Muscle of back (tissue), 11 donors: Measurements from ENCODE around the gene TSPO. TPM values are rescaled to one million over a fixed set of nuclear protein-coding genes. Genes with fewer than 3 reads are reported as not detected.
"Not testable (repeated sequence)": the region's sequence is repeated elsewhere in the genome, so short reads cannot be mapped to it uniquely, and the experiment has no call there.

Experiments used
- DNase-seq, 3 donors: peaks; one replicate each; pipeline versions ENCODE4 v3.0.0 to v3.0.0-alpha.2; 2013
- polyA plus RNA-seq, 10 donors: library from polyadenylated mRNA; unstranded; fragments of 120-200 nt; gene quantifications; one replicate each; pipeline ENCODE4 v1.2.1, GENCODE V29; 2013; ENCODE audit not compliant: insufficient read length in 10 of 10

Gene TSPO
- polyA plus RNA-seq, 10 donors: 38.7 to 80.9 (median 53.9) TPM

DNA sequence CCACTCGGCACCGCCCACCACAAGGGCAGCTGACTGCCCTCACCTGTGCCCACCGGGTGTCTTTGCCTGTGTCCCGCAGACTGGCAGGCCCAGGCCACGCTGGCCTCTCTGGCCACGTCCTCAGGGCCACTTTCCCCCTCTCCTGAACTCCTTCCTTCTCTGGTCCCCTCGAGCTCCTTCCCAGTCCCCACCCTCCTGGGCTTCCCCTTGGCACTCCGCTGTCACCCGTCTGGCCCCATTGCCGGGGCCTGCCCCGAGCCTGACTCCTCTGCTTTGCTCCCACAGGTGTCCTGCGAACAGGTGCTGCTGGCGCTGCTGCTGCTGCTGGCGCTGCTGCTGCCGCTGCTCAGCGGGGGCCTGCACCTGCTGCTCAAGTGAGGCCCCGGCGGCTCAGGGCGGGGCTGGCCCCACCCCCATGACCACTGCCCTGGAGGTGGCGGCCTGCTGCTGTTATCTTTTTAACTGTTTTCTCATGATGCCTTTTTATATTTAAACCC, 22.4 kb upstream of the TSPO start:
- no peak for DNase-seq

DNA sequence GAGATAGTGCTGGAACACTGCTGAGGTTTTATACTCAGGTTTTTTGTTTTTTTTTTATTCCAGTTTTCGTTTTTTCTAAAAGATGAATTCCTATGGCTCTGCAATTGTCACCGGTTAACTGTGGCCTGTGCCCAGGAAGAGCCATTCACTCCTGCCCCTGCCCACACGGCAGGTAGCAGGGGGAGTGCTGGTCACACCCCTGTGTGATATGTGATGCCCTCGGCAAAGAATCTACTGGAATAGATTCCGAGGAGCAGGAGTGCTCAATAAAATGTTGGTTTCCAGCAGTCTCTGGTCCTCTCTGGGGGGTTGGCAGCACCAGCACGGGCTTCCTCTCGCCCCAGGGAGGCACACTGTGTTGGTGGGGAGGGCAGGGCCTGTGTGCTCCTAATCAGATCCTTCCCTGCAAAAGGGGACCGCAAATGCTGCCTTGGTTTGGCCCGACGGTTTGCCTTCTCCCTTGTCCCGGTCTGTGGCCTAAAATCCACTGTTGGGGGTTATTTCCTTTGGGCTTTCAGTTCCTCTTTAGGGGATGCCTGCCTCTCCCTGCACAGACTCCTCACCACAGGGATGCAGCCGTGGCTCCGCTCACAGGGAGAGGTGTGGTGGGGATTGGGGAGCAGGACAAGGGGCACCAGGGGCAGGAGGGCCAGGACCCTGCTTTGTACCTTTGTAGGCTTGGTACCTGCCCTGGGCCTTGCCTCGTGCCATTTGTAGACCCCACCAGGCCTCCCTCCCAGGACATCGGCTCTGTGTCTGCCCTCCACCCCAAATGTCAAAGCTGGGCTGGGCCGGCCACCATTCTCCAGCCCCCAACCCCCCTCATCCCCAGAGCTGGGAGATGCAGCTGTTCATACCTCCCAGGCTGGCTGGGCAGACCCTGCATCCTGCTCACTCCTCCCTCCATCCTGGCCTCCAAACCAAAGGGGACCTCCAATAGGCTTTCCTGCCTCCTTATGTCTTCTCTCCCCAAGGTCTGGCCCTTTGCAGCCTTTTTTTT, 21.6 kb upstream of the TSPO start:
- DNase-seq: no peak

DNA sequence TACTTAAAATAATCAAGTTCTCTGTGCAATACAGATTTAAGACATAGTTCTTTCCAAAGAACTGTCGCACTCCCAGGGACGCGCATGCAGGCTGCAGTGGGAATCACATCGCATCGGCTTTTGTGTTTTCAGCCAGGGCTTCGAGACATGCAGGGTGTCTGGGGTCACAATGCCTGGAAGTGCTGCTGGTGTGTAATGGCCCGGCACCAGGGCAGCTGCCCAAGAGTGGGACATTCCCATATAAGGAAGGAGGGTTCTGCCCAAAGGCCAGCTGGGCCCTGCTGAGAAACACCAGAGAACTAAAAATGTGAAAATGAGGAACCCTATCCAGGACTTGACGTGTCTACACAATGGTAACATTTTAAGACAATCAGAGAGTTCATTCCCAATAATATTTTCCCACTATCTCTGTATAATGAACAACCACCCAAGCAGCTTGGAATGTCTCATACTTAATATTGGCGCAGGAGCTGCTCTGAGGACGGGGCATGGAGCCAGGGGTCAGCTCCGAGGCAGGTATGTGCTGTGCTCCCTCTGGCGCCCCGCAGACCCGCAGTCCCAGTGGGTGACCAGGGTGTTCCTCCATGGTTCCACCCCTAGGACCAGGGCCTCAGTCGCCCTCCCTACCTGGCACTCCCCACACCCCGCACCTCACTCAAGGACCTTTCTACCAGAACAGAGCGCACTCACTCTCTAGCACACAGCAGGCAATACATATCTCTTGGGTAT, 19.4 kb upstream of the TSPO start:
- no peak for DNase-seq

DNA sequence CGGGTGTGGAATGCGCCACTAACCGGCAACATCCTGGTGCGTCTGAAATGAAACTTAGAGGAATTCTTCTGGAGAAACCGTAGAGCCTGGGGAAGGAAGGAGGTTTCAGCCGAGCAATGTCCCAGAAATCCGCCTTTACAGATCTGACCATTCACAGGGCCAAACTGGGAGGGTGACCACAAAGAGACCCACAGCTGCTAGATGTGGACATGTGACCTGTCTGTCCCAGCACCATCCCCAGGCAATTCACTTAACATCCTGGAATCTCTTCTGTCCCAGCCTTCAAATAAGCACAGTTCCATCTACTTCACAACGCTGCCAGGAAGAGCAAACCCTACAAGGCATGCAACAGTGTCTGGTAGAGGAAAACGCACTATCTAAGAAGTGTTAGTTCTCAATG, 18.0 kb upstream of the TSPO start:
- no peak for DNase-seq

GRCh38 chr22:43134553-43134952, 16.8 kb upstream of the TSPO start:
- no peak for DNase-seq

GRCh38 chr22:43135565-43135964, 15.8 kb upstream of the TSPO start:
- DNase-seq: no peak

DNA sequence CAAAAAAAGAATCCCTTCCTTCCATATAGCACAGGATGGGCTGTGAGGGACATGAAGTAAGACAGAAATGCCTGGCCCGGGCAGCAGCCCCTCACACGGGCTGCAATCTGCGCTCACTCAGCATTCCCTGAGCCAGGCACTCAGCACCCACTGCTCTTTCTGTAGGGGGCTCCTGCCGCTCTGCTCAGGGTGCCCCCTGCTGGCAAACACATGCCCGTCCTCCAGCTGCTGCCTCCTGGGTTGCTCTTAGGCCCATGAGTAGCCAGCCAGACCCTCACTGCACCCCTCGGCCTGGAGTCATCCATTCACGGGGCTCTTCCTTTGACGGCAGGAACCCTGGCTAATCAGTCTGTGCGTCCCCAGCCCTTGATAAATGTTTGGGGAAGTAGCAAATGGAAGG, 15.1 kb upstream of the TSPO start:
- peak in 1 of 3 donors; percentile 45 for DNase-seq

DNA sequence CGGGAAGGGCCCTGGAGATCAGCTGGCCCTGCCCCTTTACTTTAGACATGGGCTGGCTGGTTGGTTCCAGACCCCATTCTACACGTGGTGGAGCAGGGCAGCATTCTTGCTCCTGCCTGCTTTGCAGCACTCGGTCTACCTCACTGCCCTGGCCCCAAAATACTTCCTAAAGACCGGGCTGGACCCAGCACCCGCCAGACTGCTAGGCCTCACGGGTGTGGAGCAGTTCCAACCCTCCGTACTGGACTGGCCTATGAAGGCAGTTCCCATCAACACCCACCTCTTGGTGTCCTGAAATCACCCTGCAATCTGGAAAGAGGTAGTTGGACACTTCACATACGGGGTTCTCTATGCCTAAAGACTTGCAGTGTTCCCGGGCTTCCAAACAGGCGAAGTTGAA, 14.6 kb upstream of the TSPO start:
- no peak for DNase-seq

GRCh38 chr22:43142880-43143562, 8.3 kb upstream of the TSPO start, which contains the start of gene MCAT:
TSS of gene MCAT (minus strand) at chr22:43143398. CDS start at chr22:43143348, 50 bp downstream.
- DNase-seq: peak; percentile 70 to 95 (median 86)

DNA sequence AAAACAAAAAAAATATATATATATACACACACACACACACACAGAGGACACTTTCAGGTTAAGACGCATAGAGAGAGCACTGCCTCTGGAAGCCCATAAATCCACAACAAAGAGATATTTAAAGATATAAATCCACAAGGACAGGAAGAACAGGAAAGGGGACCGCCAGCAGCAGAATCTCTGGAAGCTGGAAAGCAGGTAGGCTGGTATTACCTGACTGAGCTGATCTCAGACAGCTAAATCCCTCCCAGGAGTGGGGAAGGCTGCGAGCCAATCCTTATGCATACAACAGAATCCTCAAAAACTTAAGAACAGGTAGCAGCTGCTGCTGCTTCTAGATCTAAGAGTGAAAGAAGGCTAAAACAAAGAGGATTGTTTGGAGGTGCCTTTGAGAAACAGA, 6.4 kb upstream of the TSPO start:
- DNase-seq: no peak

DNA sequence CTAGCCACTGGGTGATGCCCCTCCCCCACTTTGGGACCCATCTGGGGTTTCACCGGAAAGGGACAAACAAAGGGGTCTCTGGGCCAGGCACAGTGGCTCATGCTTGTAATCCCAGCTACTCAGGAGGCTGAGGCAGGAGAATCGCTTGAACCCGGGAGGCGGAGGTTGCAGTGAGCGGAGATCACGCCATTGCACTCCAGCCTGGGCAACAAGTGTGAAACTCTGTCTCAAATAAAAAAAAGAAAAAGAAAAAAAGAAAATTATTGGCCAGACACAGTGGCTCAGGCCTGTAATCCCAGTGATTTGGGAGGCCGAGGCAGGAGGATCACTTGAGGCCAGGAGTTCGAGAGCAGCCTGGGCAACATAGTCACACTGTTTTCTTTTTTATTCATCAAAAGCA, 6.0 kb upstream of the TSPO start:
- DNase-seq: not testable (repeated sequence)

GRCh38 chr22:43146332-43146731, 5.0 kb upstream of the TSPO start:
- not testable (repeated sequence) for DNase-seq

DNA sequence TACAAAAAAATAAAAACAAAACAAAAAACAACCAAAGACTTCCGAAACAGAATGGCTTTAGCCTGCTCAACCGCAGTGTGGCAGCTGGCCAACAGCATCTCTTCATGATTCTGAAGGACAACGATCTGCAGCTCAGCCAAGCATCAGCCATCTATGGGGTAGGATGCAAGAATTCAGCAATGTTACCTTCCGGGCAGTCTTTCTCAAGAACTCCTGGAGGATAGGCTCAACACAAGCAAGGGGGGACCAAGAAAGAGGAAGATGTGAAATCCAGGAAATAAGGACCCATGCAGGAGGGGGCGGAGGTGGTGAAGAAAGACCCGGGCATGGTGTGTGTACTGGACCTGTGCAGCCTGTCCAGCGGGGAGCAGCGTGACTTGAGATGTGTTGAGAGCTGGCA, 3.5 kb upstream of the TSPO start:
- no peak for DNase-seq

- DNase-seq: no peak
Measured at GRCh38 chr22:43148581-43148980, 2.8 kb upstream of the TSPO start.

DNA sequence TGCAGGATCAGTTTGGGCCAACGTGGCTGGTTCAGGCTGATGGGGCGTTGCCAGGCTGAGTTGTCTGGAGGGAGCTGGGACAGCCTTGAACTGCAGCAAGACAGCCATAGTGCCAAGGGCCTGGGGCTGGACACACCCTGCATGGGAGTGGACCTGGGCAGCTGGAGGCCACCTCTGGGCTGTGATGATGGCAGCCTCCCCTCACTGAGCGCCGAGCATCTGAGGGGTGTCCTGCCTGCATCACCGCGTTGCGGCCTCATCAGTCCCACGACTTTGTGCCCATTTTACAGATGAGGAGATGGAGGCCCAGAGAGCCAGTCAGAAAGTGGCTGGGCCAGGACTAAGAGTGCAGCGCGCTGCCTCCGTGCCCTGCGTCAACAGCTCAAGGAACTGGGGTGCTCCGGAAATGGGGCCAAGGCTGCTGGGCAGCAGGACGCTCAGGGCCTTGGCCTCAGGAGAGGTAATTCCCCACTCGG, 590 bp upstream of the TSPO start:
- DNase-seq: no peak

GRCh38 chr22:43152003-43152356, 621 bp downstream of the TSPO start:
- DNase-seq: no peak

DNA sequence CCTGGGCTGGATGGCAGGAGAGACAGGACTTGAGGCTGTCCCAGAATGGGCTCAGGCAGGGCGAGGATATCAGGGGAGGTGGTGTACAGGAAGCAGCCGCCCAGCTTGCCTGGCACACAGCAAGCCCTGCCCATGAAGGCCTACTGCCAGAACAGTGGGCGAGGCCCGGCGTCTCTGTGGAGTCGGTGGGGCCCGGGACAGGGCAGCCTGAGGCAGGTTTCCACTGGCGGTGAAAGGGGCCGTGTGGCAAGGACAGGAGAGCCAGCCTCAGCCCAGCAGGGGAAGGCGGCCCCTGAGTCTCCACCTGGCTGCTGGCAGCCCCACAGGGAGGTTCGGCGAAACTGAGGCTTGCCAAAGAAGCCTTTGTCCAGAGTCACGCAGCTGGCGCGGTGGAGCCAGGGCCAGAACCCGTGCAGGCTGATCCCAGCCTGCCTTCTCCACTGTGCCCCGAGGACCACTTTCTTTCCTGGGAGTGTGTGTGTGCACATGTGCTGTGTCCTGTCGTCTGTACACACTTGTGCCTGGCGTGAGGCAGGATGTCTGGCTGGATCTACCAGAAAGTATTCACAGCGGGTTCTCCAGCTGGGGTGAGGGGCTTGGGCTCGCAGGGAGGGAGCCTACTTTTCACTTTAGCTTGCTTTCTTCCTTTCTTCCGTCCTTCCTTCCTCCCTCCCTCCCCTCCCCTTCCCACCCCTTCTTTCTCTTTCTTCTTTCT, 1.2 kb downstream of the TSPO start:
- DNase-seq: peak in 1 of 3 donors; percentile 71

DNA sequence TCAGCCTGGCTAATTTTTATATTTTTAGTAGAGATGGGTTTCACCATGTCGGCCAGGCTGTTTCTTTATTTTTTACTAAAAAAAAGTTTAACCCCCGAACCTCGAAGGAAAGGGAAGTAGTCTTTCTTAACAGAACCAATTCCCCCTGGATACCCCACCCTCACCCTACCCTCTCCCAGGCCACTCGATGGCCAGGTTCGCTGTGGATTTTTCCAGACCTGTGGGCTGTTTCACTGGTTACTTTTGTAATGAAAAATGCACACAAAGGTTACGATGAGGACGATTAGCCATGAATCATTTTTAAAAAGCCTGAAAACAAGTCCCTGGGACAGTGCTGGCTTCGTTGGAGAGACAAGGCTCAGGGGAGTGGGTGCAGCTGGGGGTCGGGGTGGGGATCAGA, 2.5 kb downstream of the TSPO start:
- no peak for DNase-seq

DNA sequence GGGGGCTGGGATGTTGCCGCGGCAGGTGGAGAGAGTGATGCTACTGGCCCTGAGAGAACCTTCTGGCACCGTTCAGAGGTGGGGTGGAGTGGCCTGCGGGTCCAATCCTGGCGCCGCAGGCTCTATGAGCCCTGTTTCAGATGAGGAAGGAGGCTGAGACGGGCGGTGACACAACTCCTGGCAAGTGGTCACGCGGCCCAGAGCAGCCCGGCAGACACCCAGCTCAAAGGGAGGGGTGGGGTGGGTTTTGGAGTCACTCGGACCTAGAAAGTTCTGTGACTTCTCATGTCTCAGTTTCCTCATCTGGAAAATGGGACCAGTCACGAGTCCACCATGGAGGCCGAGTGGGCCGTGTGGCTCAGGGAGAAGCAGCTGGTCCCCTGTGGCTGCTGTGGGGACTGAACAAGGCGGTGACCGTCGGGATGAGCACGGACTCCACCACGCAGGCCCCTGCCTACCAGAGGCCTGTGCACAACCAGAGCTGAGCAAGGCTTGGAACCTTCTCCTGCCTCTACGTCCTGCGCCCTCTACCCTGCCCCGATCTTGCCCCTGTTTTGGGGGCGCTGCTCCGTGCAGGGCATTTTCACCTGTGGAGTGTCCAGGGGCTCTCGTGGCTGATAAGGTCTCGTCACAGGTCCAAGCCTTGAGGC, 3.7 kb downstream of the TSPO start:
- no peak for DNase-seq

- no peak for DNase-seq
Measured at GRCh38 chr22:43155789-43156188, 4.4 kb downstream of the TSPO start.

GRCh38 chr22:43156413-43156812, 5.1 kb downstream of the TSPO start:
- no peak for DNase-seq
